Endothelial cell of umbilical vein (primary cell): Measurements from ENCODE around the gene PRKG1. TPM values are rescaled to one million over a fixed set of nuclear protein-coding genes. Genes with fewer than 3 reads are reported as not detected.

Experiments
- BruUV-seq: library from RNA; stranded (reverse); fragments of 400-500 nt; replicated peaks from 2 replicates; lab custom pipeline; 2021; lab: Mats Ljungman, UMichigan
- CTCF ChIA-PET: fragments of 300-600, 350-600 bp; sonication (Branson Sonifier 250); formaldehyde crosslinking; loops from one replicate; lab custom pipeline; 2021; ENCODE audit warnings: antibody characterized with exemption, inconsistent platforms; lab: Charles Lee
- POLR2A ChIA-PET: fragments of 300-600, 350-600 bp; sonication (Branson Sonifier 250); formaldehyde crosslinking; loops from one replicate; lab custom pipeline; 2021; ENCODE audit warnings: antibody characterized with exemption, inconsistent platforms; lab: Charles Lee
- DNase-seq: peaks from one replicate; pipeline ENCODE4 v3.0.0-alpha.2; 2011; ENCODE audit warnings: low read depth, low spot score
- FAIRE-seq: peaks from 2 replicates; lab custom pipeline; 2011; peaks lifted over from hg19 to GRCh38; lab: Jason Lieb, UNC
- H2AFZ ChIP-seq: 2 replicates; pipeline ENCODE4 v1.6.0; 2012; ENCODE audit warnings: low read depth, low read length, control low read depth, inconsistent platforms
- H3K27ac ChIP-seq: 2 replicates; pipeline ENCODE4 v1.5.1; 2011; ENCODE audit warnings: low read depth, mild to moderate bottlenecking, control low read depth, low read length, moderate library complexity; ENCODE audit not compliant: insufficient read depth
- H3K27me3 ChIP-seq, 2 experiments: 2 replicates each; pipeline versions ENCODE4 v1.6.0 to v1.6.1; 2011; ENCODE audit warnings: low read length in 2 of 2, mixed read lengths in 1 of 2; ENCODE audit not compliant: control insufficient read depth in 2 of 2, insufficient read depth in 2 of 2
- H3K36me3 ChIP-seq, 2 experiments: 2 replicates in 1 of 2; 3 replicates in 1 of 2; pipeline ENCODE4 v1.5.1; 2011; ENCODE audit warnings: low read length in 2 of 2, mild to moderate bottlenecking in 1 of 2, moderate library complexity in 1 of 2; ENCODE audit not compliant: control insufficient read depth in 2 of 2, insufficient read depth in 2 of 2; ENCODE audit errors: extremely low read depth in 1 of 2
- H3K4me1 ChIP-seq: 3 replicates; pipeline ENCODE4 v1.5.1; 2011; ENCODE audit warnings: mild to moderate bottlenecking, low read length; ENCODE audit not compliant: control insufficient read depth, insufficient read depth; ENCODE audit errors: extremely low read depth
- H3K4me2 ChIP-seq: 2 replicates; pipeline ENCODE4 v1.6.1; 2011; ENCODE audit warnings: low read length, control low read depth, mixed read lengths; ENCODE audit not compliant: insufficient read depth
- H3K4me3 ChIP-seq, 3 experiments: fragments of 200-600 bp in 1 of 3; sonication (generic), shearing (Covaris generic) in 1 of 3; replicated peaks in 1 of 3; 2 replicates each; pipeline ENCODE4 v1.5.1; 2011 to 2016; ENCODE audit warnings: control low read depth in 3 of 3, low read length in 3 of 3, mild to moderate bottlenecking in 2 of 3, inconsistent platforms in 1 of 3, low read depth in 1 of 3, moderate library complexity in 1 of 3; ENCODE audit not compliant: insufficient read depth in 1 of 3
- H3K79me2 ChIP-seq: 2 replicates; pipeline ENCODE4 v1.6.0; 2012; ENCODE audit warnings: low read length, inconsistent platforms; ENCODE audit not compliant: control insufficient read depth, insufficient read depth
- H3K9ac ChIP-seq: replicated peaks from 2 replicates; pipeline ENCODE3; 2011; ENCODE audit warnings: low read length, control low read depth; ENCODE audit not compliant: insufficient read depth; ENCODE audit errors: extremely low read depth
- H3K9me1 ChIP-seq: replicated peaks from 3 replicates; pipeline ENCODE4 v1.6.0; 2011; ENCODE audit warnings: mild to moderate bottlenecking, low read length; ENCODE audit not compliant: control insufficient read depth, insufficient read depth; ENCODE audit errors: extremely low read depth
- H3K9me3 ChIP-seq: replicated peaks from 2 replicates; pipeline ENCODE4 v1.5.1; 2012; ENCODE audit warnings: low read length, inconsistent platforms; ENCODE audit not compliant: control insufficient read depth, insufficient read depth
- H4K20me1 ChIP-seq: replicated peaks from 2 replicates; pipeline ENCODE3; 2011; ENCODE audit warnings: mild to moderate bottlenecking, low read length; ENCODE audit not compliant: control insufficient read depth, insufficient read depth; ENCODE audit errors: extremely low read depth
- EZH2 ChIP-seq: IDR thresholded peaks from 2 replicates; pipeline ENCODE4 v1.6.1; 2012; ENCODE audit warnings: borderline replicate concordance, low read depth, mild to moderate bottlenecking, moderate library complexity, low read length, inconsistent platforms; ENCODE audit not compliant: severe bottlenecking
- FOS ChIP-seq: IDR thresholded peaks from 2 replicates; pipeline ENCODE4 v1.6.1; 2011; ENCODE audit warnings: mild to moderate bottlenecking, low read length, moderate library complexity, borderline replicate concordance; ENCODE audit not compliant: insufficient read depth
- GATA2 ChIP-seq: IDR thresholded peaks from 2 replicates; pipeline ENCODE4 v1.7.0; 2011; ENCODE audit warnings: low read depth, mild to moderate bottlenecking, moderate library complexity, mixed read lengths, low read length; ENCODE audit not compliant: insufficient read length, insufficient read depth
- JUN ChIP-seq: IDR thresholded peaks from 2 replicates; pipeline ENCODE4 v1.6.1; 2011; ENCODE audit warnings: borderline replicate concordance, low read depth; ENCODE audit not compliant: insufficient read length, insufficient read depth
- MYC ChIP-seq: IDR thresholded peaks from one replicate; pipeline ENCODE4 v1.6.1; 2011; ENCODE audit warnings: mild to moderate bottlenecking, low read depth, low read length
- POLR2A ChIP-seq: IDR thresholded peaks from 2 replicates; pipeline ENCODE4 v1.6.1; 2012; ENCODE audit warnings: low read depth, mild to moderate bottlenecking, control low read depth, low read length
- POLR2AphosphoS5 ChIP-seq: IDR thresholded peaks from 2 replicates; pipeline ENCODE4 v1.6.1; 2012; ENCODE audit warnings: low read depth, mild to moderate bottlenecking, control low read depth, low read length, moderate library complexity; ENCODE audit not compliant: insufficient read depth
- dilution Hi-C: fragments of 300-500 bp; cut with MboI; formaldehyde crosslinking; loops from one replicate; pipeline ENCODE4 v1.15.0; 2019; ENCODE audit warnings: low sequenced_read_pairs; ENCODE audit not compliant: extremely low pct_ligation_motif_present
- intact Hi-C: fragments of 100-400 bp; cut with micrococcal nuclease; formaldehyde crosslinking; loops from one replicate; pipeline ENCODE4 v1.10.0; 2022
- polyA plus RNA-seq, 4 experiments: library from polyadenylated mRNA; depleted of rRNA in 3 of 4; stranded (reverse) in 3 of 4; unstranded in 1 of 4; fragments of >200 nt; gene quantifications; 2 replicates each; pipeline versions ENCODE4 v1.2.1 to v1.2.3, GENCODE V29; 2011 to 2012; ENCODE audit warnings: missing spikeins in 1 of 4
- total RNA-seq: library from RNA; stranded (reverse); gene quantifications from 2 replicates; pipeline ENCODE4 v1.2.3, GENCODE V29; 2021
- TF ChIP-seq, protein P1 (sequence below): IDR thresholded peaks from 2 replicates; pipeline ENCODE4 v1.6.1; 2011; ENCODE audit not compliant: insufficient read depth, insufficient read length
- TF ChIP-seq, protein P2 (sequence below), 2 donors: IDR thresholded peaks; 1 replicate in 1 of 2; 2 replicates in 1 of 2; pipeline ENCODE4 v1.5.1; 2011; ENCODE audit warnings: low read length in 2 of 2, mild to moderate bottlenecking in 2 of 2, moderate library complexity in 2 of 2, control low read depth in 1 of 2, inconsistent platforms in 1 of 2, low read depth in 1 of 2; ENCODE audit not compliant: insufficient read depth in 1 of 2; ENCODE audit errors: extremely low read depth in 1 of 2

The PRKG1 gene
- total and polyA plus RNA-seq, 2 donors (not counting 3 experiments of a cell fraction or from before 2014, with no cell fraction given), result 0.01 to 0.18 TPM

DNA sequence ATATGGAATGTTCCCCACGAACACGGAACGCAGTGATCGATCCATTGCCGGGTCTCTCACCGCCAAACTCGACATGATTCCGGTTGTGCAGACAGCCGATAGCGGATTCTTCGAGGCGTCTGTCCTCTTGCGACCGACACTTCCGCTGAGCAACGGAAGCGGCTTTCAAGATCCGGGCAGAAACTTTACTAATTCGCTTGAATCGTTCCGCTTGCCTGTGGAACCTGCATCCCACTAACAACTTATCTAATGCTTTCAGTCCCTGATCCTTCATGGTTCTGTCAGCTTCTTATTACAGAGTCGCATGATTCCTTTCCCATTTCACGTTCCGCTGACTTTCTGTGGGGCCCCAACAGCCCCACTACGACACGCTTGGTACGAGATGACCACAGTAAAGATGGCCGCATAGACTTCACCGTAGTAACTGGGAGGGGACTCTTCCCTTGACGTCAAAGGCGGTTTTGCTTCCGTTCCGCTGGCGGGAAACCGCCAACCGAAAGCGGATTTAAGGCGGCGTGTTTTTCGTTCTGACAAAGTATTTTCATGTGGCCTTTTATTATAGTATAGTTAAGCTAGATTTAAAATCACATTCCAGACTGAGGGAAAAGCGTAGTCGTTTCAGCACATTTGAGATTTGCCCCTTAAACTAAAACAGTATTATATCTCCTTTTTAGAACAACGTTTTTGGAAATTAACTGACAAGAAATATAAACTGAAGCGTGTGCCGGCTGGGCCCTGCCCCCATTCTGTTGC is 625.4 kb downstream of the PRKG1 start, which contains the start of gene CSTF2T:
Gene CSTF2T (minus strand): TSS at position 121 of the 753 bp plus-strand sequence. CDS start 46 bp downstream, at position 75.
- Histone ChIP-seq H3K36me3 (peaks cover 0 to 2% of the 10 kb centered on the region in 2 experiments), H3K9me1 (no peaks in the 10 kb centered on the region), H4K20me1 (no peaks in the 10 kb centered on the region), H3K4me3 (peak within 1 kb of the TSS; percentile 18 to 75 (median 74)), H3K4me2 (peak within 1 kb of the TSS; percentile 93), H3K79me2 (peaks cover 29% of the 10 kb centered on the region), H3K9me3 (no peaks in the 10 kb centered on the region), H3K27ac (peak within 1 kb of the TSS; percentile 89), H3K9ac (peak within 1 kb of the TSS; percentile 86), H3K4me1 (peaks cover 19% of the 10 kb centered on the region), H2AFZ (peak within 1 kb of the TSS; percentile 93), H3K27me3 (peaks cover 1 to 2% of the 10 kb centered on the region in 2 experiments)
- DNase-seq (peak; percentile 93), FAIRE-seq (peak; percentile 94)
- no TSS peak for BruUV-seq
- ChIA-PET CTCF (interaction anchor here (1.0 to 1.1 kb wide), 2 partner anchors 14 to 129 kb away, joined by 3 read pairs; no protein-coding TSS in a partner anchor), POLR2A (no interaction called here)
- TF ChIP-seq EZH2 (no peak), FOS (no peak), POLR2AphosphoS5 (peak; percentile 49), GATA2 (no peak), MYC (peak; percentile 68), POLR2A (peak; percentile 83), JUN (no peak)
- TF ChIP-seq, protein P1, sequence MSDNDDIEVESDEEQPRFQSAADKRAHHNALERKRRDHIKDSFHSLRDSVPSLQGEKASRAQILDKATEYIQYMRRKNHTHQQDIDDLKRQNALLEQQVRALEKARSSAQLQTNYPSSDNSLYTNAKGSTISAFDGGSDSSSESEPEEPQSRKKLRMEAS, result peak; percentile 44
- TF ChIP-seq, protein P2, sequence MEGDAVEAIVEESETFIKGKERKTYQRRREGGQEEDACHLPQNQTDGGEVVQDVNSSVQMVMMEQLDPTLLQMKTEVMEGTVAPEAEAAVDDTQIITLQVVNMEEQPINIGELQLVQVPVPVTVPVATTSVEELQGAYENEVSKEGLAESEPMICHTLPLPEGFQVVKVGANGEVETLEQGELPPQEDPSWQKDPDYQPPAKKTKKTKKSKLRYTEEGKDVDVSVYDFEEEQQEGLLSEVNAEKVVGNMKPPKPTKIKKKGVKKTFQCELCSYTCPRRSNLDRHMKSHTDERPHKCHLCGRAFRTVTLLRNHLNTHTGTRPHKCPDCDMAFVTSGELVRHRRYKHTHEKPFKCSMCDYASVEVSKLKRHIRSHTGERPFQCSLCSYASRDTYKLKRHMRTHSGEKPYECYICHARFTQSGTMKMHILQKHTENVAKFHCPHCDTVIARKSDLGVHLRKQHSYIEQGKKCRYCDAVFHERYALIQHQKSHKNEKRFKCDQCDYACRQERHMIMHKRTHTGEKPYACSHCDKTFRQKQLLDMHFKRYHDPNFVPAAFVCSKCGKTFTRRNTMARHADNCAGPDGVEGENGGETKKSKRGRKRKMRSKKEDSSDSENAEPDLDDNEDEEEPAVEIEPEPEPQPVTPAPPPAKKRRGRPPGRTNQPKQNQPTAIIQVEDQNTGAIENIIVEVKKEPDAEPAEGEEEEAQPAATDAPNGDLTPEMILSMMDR (IDR thresholded peaks at IDR 0.05; ENCODE audit: extremely low read depth in 1 of 2, insufficient read depth in 1 of 2, low read depth in 1 of 2, low read length in 2 of 2), result no peak
- dilution Hi-C loops, result no loop called here
- intact Hi-C loops, result loop anchor here (2.0 to 10.0 kb wide), 2 partner anchors 83 to 635 kb away; no protein-coding TSS in a partner anchor
